Left hindlimb (tissue), 1 donor: ENCODE measurements around the gene STX2.

ENCODE experiments used
- DNase-seq: peaks from one replicate; pipeline ENCODE4 v3.0.0-alpha.2; 2018

The STX2 gene

DNA sequence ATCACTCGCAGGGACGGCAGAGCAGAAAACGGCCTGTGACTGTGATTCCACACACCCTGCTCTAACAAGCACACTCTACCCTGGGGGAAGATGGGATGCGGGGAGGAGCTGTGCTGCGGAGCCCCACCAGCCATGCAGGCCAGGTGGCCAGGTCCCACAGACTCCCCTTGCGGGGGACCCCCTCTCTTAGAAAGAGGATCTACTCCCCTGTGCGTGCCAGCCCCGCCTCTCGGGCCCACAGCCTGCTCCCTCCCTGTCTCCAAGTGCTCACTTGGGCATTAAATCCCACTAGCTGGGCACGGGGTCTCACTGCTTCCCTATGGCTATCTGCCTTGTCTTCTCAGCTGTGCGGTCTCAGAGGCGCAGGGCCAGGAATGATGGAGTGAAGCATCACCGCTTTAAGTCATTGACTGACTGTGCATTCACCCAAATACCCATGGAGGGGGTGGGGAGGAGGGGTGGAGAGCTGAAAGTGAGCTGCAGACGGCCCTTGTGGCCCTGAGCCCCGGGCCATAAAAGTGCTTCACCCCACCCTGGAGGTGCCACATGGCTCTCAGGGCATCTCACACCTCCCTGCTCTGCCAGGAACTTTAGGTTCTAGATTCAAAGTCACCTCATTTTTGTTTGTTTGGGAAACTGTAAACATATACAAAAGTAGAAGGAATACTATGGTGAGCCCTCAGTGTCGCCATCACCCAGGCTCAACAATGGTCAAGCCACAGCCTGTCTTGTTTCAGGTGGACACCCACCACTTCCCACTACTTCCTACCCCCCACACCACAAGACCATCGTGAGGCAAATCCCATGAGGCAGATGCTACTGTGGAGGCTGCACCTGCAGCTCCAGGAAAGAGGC, 9.4 kb downstream of the STX2 start:
- DNase-seq: no peak

DNA sequence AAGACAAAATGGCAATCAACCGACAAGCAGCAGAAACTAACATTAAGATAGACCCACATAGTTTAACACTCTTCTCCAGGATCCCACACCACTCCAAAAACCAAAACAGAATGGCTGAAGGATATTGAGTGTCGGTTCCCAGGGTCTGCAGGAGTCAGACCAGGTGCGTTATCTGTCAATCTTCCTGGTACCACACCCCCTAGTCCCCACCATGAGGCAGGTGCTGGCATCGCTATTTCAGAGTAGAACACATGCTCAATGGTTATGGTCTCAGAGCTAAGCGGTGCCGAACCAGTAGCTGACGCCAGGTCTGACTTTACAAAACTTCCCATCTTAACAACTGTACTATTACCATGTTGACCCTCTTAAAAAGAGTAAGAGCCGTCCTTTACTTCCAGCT, 10.2 kb downstream of the STX2 start:
- no peak for DNase-seq

DNA sequence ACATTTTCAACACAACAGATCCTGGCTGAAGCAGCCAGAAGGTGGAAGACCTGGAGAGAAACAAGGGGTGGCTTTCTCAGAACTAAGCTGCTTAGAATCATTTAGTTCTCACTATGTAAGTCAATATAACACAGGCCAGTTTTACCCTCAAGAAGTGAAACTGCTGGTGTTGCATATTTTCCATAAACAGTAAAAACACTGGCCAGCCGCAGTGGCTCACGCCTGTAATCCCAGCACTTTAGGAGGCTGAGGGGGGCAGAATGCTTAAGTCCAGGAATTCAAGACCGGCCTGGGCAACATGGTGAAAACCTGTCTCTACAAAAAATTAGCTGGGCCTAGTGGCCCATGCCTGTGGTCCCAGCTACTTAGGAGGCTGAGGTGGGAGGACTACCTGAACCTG, 11.6 kb downstream of the STX2 start:
- no peak for DNase-seq

- DNase-seq: no peak
Observed at GRCh38 chr12:130826151-130826801, 12.8 kb downstream of the STX2 start.

- DNase-seq: no peak
Observed at GRCh38 chr12:130825771-130826150, 13.3 kb downstream of the STX2 start.

- DNase-seq: no peak
Observed at GRCh38 chr12:130819681-130820080, 19.4 kb downstream of the STX2 start.

DNA sequence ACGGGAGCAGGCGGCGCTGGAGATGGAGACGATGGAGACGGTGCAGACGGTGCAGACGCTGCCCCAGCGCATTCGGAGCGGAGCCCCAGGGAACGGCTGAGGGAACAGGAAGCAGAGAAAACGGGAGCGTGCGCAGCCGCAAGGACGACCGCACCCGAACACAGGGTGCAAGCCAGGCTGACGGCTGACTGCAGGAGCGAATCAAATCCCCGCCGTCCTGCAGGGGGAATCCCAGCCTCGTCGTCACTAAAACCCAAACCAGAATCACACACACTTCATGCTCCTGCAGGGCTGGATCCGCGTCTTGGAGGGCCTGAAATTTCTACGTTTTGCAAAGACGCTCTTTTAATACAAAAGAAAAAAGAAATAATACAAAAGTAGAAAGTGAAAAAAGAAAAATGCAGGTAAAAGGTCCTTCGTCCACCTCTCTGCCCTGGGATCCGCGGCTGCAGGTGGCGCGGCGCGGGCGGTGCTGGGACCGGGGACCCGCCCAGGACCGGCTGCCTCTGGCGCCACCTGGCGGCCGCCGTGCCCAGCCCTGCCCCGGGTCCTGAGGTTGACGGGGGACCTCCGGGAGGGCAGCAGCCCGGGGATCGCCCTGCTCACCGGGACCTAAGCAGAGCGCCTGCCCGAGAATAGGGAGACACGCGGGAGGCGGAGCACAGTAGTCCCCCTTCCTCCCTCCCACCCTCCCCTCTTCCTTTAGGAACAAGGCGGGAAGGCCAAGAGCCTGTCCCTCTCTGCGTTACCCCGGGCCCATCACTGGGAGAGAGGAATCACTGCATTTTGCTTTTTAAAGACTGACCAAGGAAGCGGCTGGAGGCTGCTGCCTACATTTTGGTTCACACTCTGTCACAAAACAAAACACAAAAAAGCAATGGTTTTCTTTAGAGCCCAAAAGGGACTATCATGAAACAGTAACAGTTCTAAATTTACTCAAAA, 20.1 kb downstream of the STX2 start:
- DNase-seq: peak; percentile 63

DNA sequence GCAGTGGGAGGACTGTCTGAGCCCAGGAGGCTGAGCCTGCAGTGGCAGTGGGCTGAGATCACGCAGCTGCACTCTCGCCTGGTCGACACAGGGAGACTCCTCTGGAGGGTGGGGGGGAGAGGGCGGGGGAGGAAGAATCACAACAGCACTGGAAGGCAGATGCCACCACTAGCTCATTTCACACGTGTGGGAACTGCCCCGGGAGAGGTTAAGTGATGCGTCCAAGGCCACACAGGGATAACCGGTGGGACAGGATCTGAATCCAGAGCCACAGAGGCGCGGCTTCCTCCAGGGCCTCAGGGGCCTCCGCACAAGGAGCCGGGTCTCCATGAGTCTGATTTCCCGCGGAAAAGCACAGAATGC, 20.8 kb downstream of the STX2 start:
- no peak for DNase-seq

GRCh38 chr12:130817804-130818203, 21.2 kb downstream of the STX2 start:
- no peak for DNase-seq

GRCh38 chr12:130816097-130816496, 23.0 kb downstream of the STX2 start:
- no peak for DNase-seq

GRCh38 chr12:130815028-130815741, 23.9 kb downstream of the STX2 start:
- DNase-seq: no peak

DNA sequence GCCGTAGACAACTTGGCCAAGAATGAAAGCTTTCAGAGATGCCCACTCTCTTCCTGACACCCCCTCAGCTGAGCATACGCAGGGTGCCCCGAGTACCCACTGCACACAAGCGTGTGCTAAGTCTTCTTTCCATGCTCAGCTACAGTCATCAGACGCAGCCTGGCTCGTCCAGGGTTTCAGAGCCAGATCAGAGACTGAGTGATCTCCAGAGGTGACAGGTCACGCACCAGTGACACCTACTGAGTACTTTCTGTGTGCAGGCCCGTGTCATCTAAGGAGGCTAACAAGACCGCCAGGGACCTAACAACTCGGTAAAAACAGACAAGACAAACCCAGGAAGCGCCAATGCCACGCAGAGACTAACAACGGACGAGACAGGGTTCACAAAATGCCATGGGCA, 25.1 kb downstream of the STX2 start:
- no peak for DNase-seq

DNA sequence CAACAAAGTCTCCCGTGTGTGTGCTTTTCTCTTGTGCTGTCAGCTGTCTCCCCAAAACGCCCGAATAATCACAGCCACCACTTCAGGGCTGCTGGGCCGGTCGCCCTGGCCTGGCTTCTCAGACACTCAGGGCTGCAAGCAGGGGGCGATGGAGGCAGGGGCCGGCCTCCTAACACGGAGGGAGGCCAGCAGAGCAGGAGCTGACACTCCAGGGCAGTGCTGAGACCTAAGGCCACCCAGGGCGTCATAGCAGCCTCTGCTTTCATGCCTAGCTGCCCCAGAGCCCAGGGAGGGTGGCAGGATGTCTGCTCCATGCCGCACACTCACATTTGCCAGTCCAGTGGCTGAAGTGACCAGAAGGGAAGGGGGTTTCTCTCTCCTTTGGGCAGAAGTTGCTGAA, 25.6 kb downstream of the STX2 start:
- no peak for DNase-seq

DNA sequence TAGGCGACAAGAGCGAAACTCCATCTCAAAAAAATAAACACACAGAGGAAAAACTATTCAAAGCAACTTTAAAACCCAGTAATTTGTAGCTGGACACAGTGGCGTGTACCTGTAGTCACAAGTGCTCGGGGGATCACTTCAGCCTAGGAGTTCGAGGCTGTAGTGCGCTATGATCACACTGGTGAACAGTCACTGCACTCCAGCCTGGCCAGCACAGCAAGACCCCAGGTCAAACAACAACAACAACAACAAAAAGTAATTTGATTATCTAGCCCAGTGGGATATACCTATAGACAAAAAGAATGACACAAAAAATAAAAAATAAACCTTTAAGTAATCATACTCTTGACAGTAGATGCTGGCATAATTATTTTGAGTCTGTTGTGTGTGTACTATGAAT, 29.3 kb downstream of the STX2 start:
- DNase-seq: no peak

GRCh38 chr12:130807309-130807708, 31.7 kb downstream of the STX2 start:
- no peak for DNase-seq

- no peak for DNase-seq
Observed at GRCh38 chr12:130806574-130806973, 32.5 kb downstream of the STX2 start.

DNA sequence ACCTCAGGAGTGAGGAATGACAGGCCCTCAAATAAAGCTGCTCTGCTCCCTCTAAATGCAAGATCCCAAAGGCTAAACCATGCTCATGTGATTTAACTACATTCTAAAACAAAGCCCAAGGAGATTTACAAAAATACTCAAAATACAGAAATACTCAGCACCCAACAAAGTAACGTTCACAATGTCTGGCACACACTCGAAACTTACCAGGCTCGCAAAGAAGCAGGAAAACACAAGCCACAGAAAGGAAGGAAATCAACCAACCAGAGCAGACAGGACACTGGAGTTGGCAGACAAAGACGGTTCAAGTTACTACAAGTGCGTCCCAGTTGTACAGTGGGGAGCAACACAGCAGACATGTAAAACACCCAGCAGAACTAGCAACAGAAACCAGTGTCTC, 33.4 kb downstream of the STX2 start:
- no peak for DNase-seq

DNA sequence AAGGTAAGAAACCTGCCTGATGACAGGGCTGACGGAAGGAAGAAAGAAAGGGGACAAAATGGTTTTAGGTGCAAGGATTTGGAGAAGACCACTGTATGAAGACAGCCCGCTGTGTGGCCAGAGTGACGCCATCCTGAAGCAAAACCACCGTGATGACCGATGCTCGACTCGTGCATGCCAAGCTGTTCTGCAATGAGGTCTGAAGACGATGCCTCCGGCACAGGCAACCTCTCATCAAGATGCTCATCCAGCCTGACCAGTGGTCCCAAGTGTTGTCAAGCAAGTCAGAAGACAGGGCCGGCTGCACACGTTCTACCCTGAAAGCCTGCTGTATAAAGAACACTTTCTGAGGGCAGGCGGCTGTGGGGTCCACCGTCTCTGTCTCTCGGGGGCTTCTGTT, 34.8 kb downstream of the STX2 start:
- DNase-seq: no peak

DNA sequence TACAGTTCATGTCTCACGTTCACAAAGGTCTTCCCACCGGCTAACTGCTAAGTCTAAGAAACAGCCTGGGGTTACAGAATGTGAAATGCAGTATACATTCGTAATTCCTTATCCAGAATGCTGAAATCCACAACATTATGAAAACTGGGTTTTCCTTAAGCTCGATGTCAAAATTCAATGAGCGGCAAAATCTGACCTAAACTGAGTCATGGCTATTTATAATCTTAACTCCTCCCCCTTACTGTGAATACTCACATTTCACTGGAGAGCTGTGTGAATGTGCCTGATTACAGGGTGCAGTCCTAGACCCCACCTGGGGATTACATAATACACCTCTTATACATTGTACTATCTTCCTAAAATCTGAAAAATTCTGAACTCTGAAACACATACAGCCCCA, 35.3 kb downstream of the STX2 start:
- DNase-seq: no peak

GRCh38 chr12:130800312-130800711, 38.7 kb downstream of the STX2 start:
- no peak for DNase-seq

DNA sequence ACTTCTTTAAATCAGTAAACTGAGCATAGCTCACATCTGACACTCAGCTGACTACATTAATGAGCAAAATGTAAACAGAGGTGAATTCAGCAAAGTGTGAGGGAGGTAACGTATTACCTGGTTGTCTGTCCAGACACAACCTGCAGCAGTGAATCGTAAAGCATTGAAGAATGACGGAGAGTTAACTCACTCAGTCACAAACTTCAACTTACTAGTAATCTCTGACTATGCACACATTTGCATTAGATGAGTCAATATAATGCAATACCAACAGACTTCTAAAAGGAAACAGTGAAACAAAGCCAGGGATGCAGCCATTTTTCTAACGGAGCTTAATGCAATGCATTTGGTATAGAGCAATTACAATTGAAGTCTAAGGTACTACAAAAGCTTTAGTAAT, 40.0 kb downstream of the STX2 start:
- DNase-seq: no peak

DNA sequence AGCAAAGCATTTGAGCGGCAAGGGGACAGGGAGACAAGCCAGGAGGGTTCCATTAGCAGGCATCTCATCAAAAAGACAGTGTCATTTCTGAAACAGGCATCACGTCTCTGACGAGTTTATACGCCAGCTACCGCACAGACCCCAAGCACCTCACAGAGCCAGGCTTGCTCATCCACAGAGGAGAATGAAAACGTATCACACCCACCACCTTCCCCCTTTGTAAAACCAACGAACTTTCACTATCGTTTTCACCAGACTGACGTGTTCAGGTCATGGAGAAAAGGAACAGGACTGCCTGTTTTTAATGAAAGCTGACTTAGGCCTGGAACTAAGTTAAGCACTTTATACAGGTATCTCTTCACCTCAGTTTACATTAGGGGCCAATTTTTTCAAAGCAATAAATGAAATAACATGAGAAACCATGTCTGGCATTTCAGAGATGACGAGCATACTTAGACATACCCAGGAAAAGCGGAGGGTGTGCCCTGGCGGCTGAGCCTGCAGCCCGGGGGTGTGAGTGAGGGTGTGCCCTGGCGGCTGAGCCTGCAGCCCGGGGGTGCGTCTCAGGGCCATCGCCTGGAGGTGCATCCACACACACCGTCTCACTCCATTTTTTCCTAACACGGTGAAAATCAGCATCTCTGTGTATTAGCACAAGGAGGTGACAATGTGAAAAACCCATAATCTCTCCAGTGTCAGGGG, 41.9 kb downstream of the STX2 start:
- DNase-seq: no peak
